Measurements from ENCODE around the gene ISM2. TPM values are rescaled to one million over a fixed set of nuclear protein-coding genes. Genes with fewer than 3 reads are reported as not detected.

Gene ISM2
- total and polyA plus RNA-seq, 10 of the 15 experiments (the other 5 are each of a cell fraction or from before 2014, with no cell fraction given) = 0.03 TPM; not detected in 9

DNA sequence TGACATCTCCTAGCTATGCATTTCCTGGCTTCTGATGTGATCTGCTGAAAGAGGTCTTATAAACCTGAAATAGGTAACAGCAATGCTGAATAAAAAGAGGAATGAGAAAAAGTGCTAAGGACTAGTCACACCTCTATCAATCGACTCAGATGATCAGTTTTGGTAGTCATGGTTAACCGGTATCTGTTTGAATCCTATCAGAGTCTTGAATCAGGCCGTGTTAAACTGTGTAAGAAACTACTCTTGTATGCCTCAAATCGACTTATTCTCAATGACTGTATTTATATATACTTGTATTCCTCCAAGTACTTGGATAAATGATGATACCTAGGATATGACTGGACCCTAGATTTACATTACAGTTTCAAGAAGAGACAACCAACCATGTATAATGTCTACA, 10.8 kb upstream of the ISM2 start:
- Histone ChIP-seq H4K20me1 (ENCODE audit: control insufficient read depth, insufficient read depth) (no peaks in the 10 kb centered on the region), H3K4me3 (no peak overlapping the region), H3K36me3 (ENCODE audit: control insufficient read depth in 2 of 2, insufficient read depth in 2 of 2, low read length in 1 of 2) (peaks cover 3 to 10% of the 10 kb centered on the region in 2 experiments; a peak in 2 of 4 replicates), H2AFZ (ENCODE audit: control insufficient read depth, low read depth, low read length) (no peak overlapping the region), H3K4me2 (ENCODE audit: control insufficient read depth, insufficient read depth) (no peak overlapping the region), H3K79me2 (ENCODE audit: control insufficient read depth, insufficient read depth, low read length) (no peaks in the 10 kb centered on the region), H3K9ac (ENCODE audit: control insufficient read depth, insufficient read depth, low read length) (no peak overlapping the region), H3K27me3 (replicated peaks in 1 of 2; ENCODE audit: control insufficient read depth in 2 of 2, insufficient read depth in 2 of 2, low read length in 1 of 2) (no peaks in the 10 kb centered on the region), H3K4me1 (ENCODE audit: control insufficient read depth, insufficient read depth, low read length) (no peaks in the 10 kb centered on the region), H3K9me3 (replicated peaks; ENCODE audit: control insufficient read depth, insufficient read depth, low read length) (no peaks in the 10 kb centered on the region), H3K27ac (ENCODE audit: control insufficient read depth, insufficient read depth) (no peak overlapping the region)
- ChIA-PET POLR2A (no interaction called here), SMC1A (ENCODE audit: uncharacterized antibody, unreplicated experiment) (no interaction called here), CTCF (no interaction called here), RAD21 (ENCODE audit: unreplicated experiment) (no interaction called here)
- DNase-seq (ENCODE audit: low read depth, low spot score) (no peak), FAIRE-seq (no peak), ATAC-seq (no peak)
- BruUV-seq (replicated peaks) = no TSS peak
- in situ Hi-C loops (cut with MboI) (no loop called here), intact Hi-C loops (cut with micrococcal nuclease; ENCODE audit: unreplicated experiment) (no loop called here)
- WGBS (ENCODE audit: insufficient coverage, insufficient replicate concordance, low lambda C conversion rate, missing lambda C conversion rate) = 72% methylated on average over 4 of the region's 4 CpGs
- TF ChIP-seq, protein P1, sequence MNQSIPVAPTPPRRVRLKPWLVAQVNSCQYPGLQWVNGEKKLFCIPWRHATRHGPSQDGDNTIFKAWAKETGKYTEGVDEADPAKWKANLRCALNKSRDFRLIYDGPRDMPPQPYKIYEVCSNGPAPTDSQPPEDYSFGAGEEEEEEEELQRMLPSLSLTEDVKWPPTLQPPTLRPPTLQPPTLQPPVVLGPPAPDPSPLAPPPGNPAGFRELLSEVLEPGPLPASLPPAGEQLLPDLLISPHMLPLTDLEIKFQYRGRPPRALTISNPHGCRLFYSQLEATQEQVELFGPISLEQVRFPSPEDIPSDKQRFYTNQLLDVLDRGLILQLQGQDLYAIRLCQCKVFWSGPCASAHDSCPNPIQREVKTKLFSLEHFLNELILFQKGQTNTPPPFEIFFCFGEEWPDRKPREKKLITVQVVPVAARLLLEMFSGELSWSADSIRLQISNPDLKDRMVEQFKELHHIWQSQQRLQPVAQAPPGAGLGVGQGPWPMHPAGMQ (IDR thresholded peaks at IDR 0.05; ENCODE audit: borderline replicate concordance) = no peak
- no peak for TF ChIP-seq IRF3 (IDR thresholded peaks at IDR 0.05)
- TF ChIP-seq NFYB (IDR thresholded peaks at IDR 0.05; ENCODE audit: insufficient read depth, low read depth, low read length) = no peak
- TF ChIP-seq, protein P2, sequence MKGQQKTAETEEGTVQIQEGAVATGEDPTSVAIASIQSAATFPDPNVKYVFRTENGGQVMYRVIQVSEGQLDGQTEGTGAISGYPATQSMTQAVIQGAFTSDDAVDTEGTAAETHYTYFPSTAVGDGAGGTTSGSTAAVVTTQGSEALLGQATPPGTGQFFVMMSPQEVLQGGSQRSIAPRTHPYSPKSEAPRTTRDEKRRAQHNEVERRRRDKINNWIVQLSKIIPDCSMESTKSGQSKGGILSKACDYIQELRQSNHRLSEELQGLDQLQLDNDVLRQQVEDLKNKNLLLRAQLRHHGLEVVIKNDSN (IDR thresholded peaks at IDR 0.05; ENCODE audit: borderline replicate concordance, extremely low read length, insufficient read depth, low read depth, low read length) = no peak
